ENCODE measurements around the gene POM121L12. TPM values are rescaled to one million over a fixed set of nuclear protein-coding genes. Genes with fewer than 3 reads are reported as not detected.

The POM121L12 gene
- total RNA-seq, 4 donors from 2014 or later, result not detected

DNA sequence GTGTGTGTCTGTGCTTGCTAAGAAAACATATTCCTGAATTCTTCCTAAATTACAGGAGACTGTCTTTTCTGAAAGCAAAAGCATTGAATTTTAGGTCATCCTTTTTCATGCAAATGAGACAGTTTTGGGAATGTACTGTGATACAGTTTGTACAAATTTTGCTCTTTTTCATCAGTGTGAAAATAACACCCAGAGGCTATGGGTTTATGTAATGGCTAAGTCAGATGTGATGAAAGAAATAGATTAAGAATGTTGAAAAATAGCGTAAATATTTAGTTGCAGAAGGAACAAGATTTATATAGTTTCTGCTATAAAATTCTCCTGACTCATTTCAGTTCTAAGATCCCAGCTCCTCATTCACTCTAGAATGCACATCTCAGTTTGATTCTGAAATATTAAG is 24.6 kb downstream of the POM121L12 start:
- TF ChIP-seq CTCF (IDR thresholded peaks at IDR 0.05; ENCODE audit: low read depth), result no peak

DNA sequence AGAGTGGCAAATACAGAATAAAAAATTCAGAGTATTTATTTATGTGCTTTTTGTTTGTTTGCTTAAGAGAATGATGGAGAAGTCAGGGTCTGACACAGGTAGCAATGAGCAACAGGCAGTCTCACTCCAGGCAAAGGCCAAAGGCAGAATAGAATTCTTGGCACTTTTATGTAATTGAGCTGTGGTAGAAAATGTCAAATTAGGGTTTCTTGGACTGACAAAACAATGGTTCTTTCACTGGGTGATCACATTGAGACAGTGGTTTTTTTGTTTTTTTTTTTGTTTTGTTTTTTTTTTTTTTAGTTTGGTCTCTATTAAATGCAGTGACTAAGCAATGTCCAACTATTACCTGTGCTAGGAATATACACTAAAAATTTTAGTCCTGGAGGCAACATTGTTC is 27.4 kb downstream of the POM121L12 start:
- TF ChIP-seq CTCF (IDR thresholded peaks at IDR 0.05; ENCODE audit: low read depth), result no peak

DNA sequence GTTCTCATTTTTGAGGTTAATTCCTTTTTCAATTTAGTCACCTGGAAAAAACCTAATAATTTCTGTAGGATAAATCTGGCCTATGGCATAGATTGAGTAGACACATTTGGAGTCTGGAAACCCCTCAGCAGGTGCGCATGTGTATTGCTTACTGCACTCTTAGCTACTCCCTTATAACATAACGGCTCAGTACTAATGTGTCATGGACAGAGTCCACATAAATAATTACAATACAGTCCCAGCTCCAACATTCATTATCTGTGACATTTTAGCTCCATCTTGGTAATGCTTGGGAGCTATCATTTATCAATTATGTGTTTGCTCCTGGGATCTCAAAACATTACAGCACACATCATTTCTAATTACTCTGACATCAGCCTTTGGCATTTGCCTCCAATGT is 33.2 kb downstream of the POM121L12 start:
- TF ChIP-seq CTCF (IDR thresholded peaks at IDR 0.05; ENCODE audit: low read depth), result no peak

- no peak for TF ChIP-seq CTCF (IDR thresholded peaks at IDR 0.05; ENCODE audit: low read depth)
Measured at GRCh38 chr7:53070883-53071282, 35.5 kb downstream of the POM121L12 start.

Data from subcutaneous adipose tissue (tissue), 4 donors.